Measurements from ENCODE around the gene SOCS2. TPM values are rescaled to one million over a fixed set of nuclear protein-coding genes. Genes with fewer than 3 reads are reported as not detected.
"Not testable (repeated sequence)": the region's sequence is repeated elsewhere in the genome, so short reads cannot be mapped to it uniquely, and the experiment has no call there.

SOCS2 gene
- total RNA-seq, 1 donor from 2014 or later = 51.2 TPM

- intact Hi-C loops (cut with micrococcal nuclease) = not testable (repeated sequence)
Observed at GRCh38 chr12:93625295-93625645, 52.8 kb downstream of the SOCS2 start.

GRCh38 chr12:93626160-93626559 is 53.7 kb downstream of the SOCS2 start:
- intact Hi-C loops (cut with micrococcal nuclease) = no loop called here

Other genes with a start within 250 kb of the SOCS2 start
- gene NUDT4, start 194.8 kb upstream of the SOCS2 start, total RNA-seq = 41.0 and 45.3 TPM in 2 replicates
- 183 and 184 TPM in 2 replicates for gene UBE2N, start 130.7 kb upstream of the SOCS2 start, total RNA-seq
- gene MRPL42, start 105.2 kb upstream of the SOCS2 start, total RNA-seq = 66.6 and 67.3 TPM in 2 replicates
- gene CRADD, start 104.7 kb downstream of the SOCS2 start, total RNA-seq = 8.7 and 11.6 TPM in 2 replicates